ENCODE measurements around the gene FSD1.
A peak's percentile ranks its signal among the peaks of the same experiment; 100 is the strongest.
"Not testable (repeated sequence)": the region's sequence is repeated elsewhere in the genome, so short reads cannot be mapped to it uniquely, and the experiment has no call there.

FSD1 gene

DNA sequence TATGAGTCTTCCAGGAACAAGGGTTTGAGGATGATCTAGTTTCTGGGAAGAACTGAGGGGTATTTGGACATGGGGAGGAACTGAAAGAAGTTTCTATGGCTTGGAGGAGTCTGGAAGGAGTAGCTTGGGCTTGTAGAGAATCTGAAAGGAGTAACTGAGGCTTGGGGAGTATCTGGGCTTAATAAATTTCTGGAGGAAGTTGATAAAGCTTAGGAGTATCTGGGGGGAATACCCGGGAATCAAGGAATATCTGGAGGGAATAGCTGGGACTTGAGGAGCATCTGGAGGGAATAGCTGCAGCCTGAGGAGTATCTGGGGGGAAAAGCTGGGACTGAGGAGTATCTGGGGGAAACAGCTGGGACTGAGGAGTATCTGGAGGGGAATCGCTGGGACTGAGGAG is 16.0 kb downstream of the FSD1 start:
- Histone ChIP-seq H3K4me1 (ENCODE audit: control insufficient read depth, insufficient read depth, low read length, poor library complexity, severe bottlenecking) (no peaks in the 10 kb centered on the region), H3K27ac (ENCODE audit: low read depth, low read length, severe bottlenecking) (no peak overlapping the region), H3K9me3 (ENCODE audit: control insufficient read depth, low read length) (peaks cover 9% of the 10 kb centered on the region), H3K4me3 (ENCODE audit: extremely low read depth, insufficient read depth, low read length, poor library complexity, severe bottlenecking) (no peak overlapping the region), H3K36me3 (ENCODE audit: control insufficient read depth, insufficient read depth, low read length) (peaks cover 28% of the 10 kb centered on the region)
- WGBS, 2 experiments (ENCODE audit: insufficient coverage in 2 of 2): 96% methylated on average over 2 of the region's 2 CpGs

DNA sequence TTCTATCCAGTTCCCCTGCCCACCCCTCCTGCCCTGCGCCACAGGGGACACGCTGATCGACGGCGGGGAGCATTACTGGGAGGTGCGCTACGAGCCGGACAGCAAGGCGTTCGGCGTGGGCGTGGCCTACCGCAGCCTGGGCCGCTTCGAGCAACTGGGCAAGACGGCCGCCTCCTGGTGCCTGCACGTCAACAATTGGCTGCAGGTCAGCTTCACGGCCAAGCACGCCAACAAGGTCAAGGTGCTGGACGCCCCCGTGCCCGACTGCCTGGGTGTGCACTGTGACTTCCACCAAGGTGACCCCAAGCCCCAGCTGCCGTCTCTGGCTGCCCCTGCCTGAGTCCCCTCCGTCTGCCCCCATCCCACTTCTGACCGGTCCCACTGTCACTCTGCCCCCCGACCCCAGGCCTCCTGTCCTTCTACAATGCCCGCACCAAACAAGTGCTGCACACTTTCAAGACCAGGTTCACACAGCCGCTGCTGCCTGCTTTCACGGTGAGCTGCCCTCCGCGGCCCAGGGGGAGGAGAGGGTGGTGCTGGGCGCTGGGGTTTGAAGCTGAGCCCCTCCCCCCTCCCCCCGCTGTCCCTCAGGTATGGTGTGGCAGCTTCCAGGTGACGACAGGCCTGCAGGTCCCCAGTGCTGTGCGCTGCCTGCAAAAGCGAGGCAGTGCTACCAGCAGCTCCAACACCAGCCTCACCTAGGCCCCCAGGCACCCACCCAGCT is 18.7 kb downstream of the FSD1 start:
- Histone ChIP-seq H3K4me3 (ENCODE audit: extremely low read depth, insufficient read depth, low read length, poor library complexity, severe bottlenecking) (no peak overlapping the region), H3K36me3 (ENCODE audit: control insufficient read depth, insufficient read depth, low read length) (peaks cover 9% of the 10 kb centered on the region), H3K4me1 (ENCODE audit: control insufficient read depth, insufficient read depth, low read length, poor library complexity, severe bottlenecking) (peaks cover 2% of the 10 kb centered on the region), H3K9me3 (ENCODE audit: control insufficient read depth, low read length) (peaks cover 9% of the 10 kb centered on the region), H3K27ac (ENCODE audit: low read depth, low read length, severe bottlenecking) (no peak overlapping the region)
- 94 to 95% methylated on average over 23 to 30 of the region's 37 CpGs for WGBS, 2 experiments (ENCODE audit: insufficient coverage in 2 of 2)

DNA sequence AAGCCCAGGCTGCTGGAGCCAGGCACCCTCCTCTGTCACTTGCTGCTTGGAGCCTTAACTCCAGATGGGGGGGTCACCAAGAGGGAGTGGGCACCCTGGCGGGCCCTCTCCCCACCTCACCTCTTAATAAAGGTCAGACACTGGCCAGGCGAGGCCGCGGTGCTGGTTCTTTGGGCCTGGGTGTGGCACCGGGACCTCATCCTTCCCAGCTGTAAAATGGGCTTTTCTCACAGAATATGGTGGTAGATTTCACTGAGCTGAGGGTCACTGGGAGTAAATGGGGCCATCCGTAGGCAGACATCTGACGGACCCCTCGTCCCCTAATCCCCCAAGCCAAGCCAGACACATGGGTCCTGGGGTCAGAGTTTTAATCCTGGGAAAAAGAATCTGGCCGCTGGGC is 19.3 kb downstream of the FSD1 start:
- no peak overlapping the region for H3K27ac ChIP-seq (ENCODE audit: low read depth, low read length, severe bottlenecking)
- H3K4me1 ChIP-seq (ENCODE audit: control insufficient read depth, insufficient read depth, low read length, poor library complexity, severe bottlenecking): peaks cover 2% of the 10 kb centered on the region
- 93 to 97% methylated on average over 5 to 7 of the region's 9 CpGs for WGBS, 2 experiments (ENCODE audit: insufficient coverage in 2 of 2)
- H3K36me3 ChIP-seq (ENCODE audit: control insufficient read depth, insufficient read depth, low read length): peaks cover 3% of the 10 kb centered on the region
- no peak overlapping the region for H3K4me3 ChIP-seq (ENCODE audit: extremely low read depth, insufficient read depth, low read length, poor library complexity, severe bottlenecking)
- H3K9me3 ChIP-seq (ENCODE audit: control insufficient read depth, low read length): peaks cover 9% of the 10 kb centered on the region

DNA sequence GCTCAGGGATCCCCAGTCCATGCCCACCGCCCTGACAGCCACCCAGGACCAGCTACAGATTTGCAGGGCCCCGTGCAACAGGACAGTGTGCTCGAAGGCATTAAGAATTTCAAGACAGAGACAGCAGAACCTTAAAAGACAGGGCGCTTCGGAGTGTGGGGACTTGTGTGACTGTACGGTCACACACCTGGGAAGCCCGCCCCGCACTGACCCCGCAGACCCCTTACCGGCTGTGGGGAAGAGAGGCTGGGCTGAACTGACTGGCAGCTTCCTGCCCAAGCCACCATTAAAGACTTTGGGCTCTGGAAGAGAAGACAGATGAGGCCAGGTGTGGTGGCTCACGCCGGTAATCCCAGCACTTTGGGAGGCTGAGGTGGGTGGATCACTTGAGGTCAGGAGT is 19.8 kb downstream of the FSD1 start:
- H3K4me3 ChIP-seq (ENCODE audit: extremely low read depth, insufficient read depth, low read length, poor library complexity, severe bottlenecking): no peak overlapping the region
- H3K36me3 ChIP-seq (ENCODE audit: control insufficient read depth, insufficient read depth, low read length): no peaks in the 10 kb centered on the region
- WGBS, 2 experiments (ENCODE audit: insufficient coverage in 2 of 2): 96% methylated on average over 10 of the region's 12 CpGs
- H3K27ac ChIP-seq (ENCODE audit: low read depth, low read length, severe bottlenecking): no peak overlapping the region
- peaks cover 2% of the 10 kb centered on the region for H3K4me1 ChIP-seq (ENCODE audit: control insufficient read depth, insufficient read depth, low read length, poor library complexity, severe bottlenecking)
- peaks cover 9% of the 10 kb centered on the region for H3K9me3 ChIP-seq (ENCODE audit: control insufficient read depth, low read length)

DNA sequence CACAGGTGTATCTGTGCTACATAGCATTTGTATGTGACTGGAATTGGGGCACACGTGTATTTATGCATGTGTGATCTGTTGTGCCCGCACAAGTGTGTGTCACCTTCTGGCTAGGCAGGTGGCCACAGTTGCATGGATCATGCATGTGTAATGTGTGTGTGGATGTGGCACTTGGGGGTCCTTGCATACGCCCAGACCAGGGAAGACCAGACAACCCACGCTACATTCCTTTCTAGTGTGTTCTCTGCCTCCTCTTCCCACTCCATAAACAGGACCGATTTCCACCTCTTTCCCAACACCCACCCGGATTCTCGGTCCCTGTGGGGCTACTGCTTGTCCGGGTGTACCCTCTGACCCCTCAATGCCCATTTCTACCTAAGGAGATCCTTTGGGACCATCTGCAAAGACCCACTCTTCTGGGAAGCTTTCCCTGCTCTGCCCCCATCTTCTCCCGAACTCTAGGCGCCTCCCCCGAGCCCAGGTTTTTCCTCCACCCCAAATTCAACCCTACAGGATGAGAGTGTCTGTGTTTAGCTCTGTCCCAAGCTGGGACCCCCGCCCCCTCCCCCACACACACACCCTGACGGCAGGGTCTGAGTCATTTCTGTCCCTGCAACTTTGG is 21.9 kb downstream of the FSD1 start:
- 76 to 78% methylated on average over 8 to 10 of the region's 13 CpGs for WGBS, 2 experiments (ENCODE audit: insufficient coverage in 2 of 2)
- Histone ChIP-seq H3K27ac (ENCODE audit: low read depth, low read length, severe bottlenecking) (no peak overlapping the region), H3K9me3 (ENCODE audit: control insufficient read depth, low read length) (no peaks in the 10 kb centered on the region), H3K36me3 (ENCODE audit: control insufficient read depth, insufficient read depth, low read length) (no peaks in the 10 kb centered on the region), H3K4me3 (ENCODE audit: extremely low read depth, insufficient read depth, low read length, poor library complexity, severe bottlenecking) (no peak overlapping the region), H3K4me1 (ENCODE audit: control insufficient read depth, insufficient read depth, low read length, poor library complexity, severe bottlenecking) (peaks cover 2% of the 10 kb centered on the region)

DNA sequence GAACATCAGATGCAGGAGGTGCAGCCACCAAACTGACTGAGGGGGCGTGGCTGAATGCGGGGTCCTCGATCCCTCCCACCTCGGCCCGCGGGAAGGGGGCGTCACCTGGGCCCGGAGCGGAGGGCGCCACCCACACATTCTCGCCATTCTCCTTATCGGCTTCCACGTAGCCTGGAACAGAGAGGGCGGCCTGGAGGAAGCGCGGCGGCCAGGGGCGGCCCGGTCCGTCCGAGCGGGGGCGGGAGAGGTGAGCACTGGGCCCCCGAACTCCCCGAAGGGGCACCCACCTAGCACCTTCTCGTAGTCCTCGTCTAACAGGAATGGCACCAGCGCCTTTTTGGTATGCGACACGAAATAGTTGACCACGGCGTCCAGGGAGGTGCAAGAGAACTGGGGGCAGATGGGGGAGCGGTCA is 22.4 kb downstream of the FSD1 start:
- Histone ChIP-seq H3K36me3 (ENCODE audit: control insufficient read depth, insufficient read depth, low read length) (no peaks in the 10 kb centered on the region), H3K27ac (ENCODE audit: low read depth, low read length, severe bottlenecking) (no peak overlapping the region), H3K9me3 (ENCODE audit: control insufficient read depth, low read length) (no peaks in the 10 kb centered on the region), H3K4me3 (ENCODE audit: extremely low read depth, insufficient read depth, low read length, poor library complexity, severe bottlenecking) (peak overlapping the region; percentile 18), H3K4me1 (ENCODE audit: control insufficient read depth, insufficient read depth, low read length, poor library complexity, severe bottlenecking) (peaks cover 2% of the 10 kb centered on the region)
- WGBS, 2 experiments (ENCODE audit: insufficient coverage in 2 of 2): 8 to 21% methylated on average over 24 to 28 of the region's 33 CpGs

DNA sequence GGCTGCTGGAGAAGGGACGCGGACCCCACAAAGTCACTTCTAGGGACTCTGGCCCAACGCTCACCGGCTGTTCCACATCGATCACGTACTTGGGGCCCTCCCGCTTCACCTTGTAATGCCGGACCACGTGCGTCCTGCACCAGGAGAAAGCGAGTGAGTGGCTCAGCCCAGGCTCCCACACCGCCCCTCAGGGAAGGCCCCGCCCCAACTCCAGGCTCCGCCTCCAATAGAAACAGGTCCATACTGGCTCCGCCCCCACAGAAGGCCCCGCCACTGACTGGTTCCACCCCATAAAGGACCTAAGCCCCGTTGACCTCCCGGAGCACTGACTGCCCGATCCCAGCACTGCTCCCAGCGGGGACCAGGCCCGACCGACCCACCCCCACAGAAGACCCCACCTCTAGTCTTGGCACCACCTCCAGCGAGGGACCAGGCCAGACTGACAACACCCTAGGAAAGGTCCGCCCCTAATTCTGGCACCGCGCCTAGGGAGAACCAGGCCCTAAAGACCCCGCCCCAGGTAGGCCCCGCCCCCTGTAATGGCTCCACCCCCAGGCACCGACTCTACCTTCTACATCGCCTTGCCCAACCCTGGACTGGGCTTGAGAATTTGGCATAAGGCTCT is 23.0 kb downstream of the FSD1 start:
- Histone ChIP-seq H3K27ac (ENCODE audit: low read depth, low read length, severe bottlenecking) (no peak overlapping the region), H3K36me3 (ENCODE audit: control insufficient read depth, insufficient read depth, low read length) (no peaks in the 10 kb centered on the region), H3K9me3 (ENCODE audit: control insufficient read depth, low read length) (no peaks in the 10 kb centered on the region), H3K4me1 (ENCODE audit: control insufficient read depth, insufficient read depth, low read length, poor library complexity, severe bottlenecking) (peaks cover 2% of the 10 kb centered on the region), H3K4me3 (ENCODE audit: extremely low read depth, insufficient read depth, low read length, poor library complexity, severe bottlenecking) (peak overlapping the region; percentile 18)
- 15 to 23% methylated on average over 19 to 20 of the region's 30 CpGs for WGBS, 2 experiments (ENCODE audit: insufficient coverage in 2 of 2)

DNA sequence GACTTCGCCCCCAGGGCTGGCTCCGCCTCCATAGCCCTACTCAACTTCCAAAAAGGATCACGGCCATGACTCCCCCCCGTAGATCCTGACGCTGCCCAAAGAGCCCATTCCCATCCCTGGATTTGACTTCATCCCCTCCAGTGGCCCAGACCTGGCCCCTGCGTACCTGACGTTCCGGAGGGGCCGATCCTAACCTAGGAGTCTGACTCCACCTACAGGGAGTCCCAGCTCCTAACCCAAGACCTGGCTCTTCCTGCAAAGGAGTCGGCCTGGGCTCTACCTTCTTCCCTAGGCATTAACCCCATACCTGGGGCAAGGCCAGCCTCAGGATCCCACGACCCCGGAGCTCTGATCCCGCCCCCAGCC is 23.5 kb downstream of the FSD1 start:
- Histone ChIP-seq H3K36me3 (ENCODE audit: control insufficient read depth, insufficient read depth, low read length) (no peaks in the 10 kb centered on the region), H3K27ac (ENCODE audit: low read depth, low read length, severe bottlenecking) (no peak overlapping the region)

DNA sequence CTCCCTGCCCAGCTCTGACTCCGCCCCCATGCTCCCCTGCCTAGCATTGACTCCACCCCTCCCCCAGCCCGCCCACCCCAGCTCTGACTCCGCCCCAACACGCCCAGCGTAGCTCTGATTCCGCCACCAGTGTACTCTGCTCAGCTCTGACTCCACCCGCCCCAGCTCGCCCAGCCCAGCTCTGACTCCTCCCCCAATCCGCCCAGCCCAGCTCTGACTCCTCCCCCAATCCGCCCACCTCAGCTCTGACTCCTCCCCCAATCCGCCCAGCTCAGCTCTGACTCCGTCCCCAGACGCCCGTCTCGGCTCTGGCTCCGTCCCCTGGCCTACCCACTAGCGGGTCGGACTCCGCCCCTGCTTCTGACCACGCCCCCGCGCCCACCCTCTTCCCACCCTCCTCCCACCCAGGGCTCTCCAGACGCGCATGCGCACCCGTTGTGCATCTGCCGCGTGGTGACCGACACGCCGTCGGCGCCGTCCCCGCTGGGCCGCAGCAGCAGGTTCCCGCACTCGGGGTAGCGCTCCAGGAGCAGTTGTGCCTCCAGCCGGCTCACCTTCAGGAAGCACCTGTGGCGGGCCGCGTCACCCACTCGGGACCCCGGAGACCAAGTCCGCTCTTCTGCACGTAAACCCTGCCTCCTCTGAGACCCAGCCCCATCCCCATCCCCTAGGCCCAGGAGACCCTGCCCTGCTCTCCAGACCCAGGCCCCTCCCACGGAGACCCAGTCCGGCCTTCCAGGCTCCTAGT is 24.0 kb downstream of the FSD1 start:
- Histone ChIP-seq H3K4me3 (ENCODE audit: extremely low read depth, insufficient read depth, low read length, poor library complexity, severe bottlenecking) (peak overlapping the region; percentile 34), H3K9me3 (ENCODE audit: control insufficient read depth, low read length) (no peaks in the 10 kb centered on the region), H3K4me1 (ENCODE audit: control insufficient read depth, insufficient read depth, low read length, poor library complexity, severe bottlenecking) (peaks cover 2% of the 10 kb centered on the region), H3K36me3 (ENCODE audit: control insufficient read depth, insufficient read depth, low read length) (no peaks in the 10 kb centered on the region), H3K27ac (ENCODE audit: low read depth, low read length, severe bottlenecking) (no peak overlapping the region)
- 9 to 10% methylated on average over 40 to 42 of the region's 49 CpGs for WGBS, 2 experiments (ENCODE audit: insufficient coverage in 2 of 2)

More for the DNA sequence above, 23.5 kb downstream of the FSD1 start:
- Histone ChIP-seq H3K4me3 (ENCODE audit: extremely low read depth, insufficient read depth, low read length, poor library complexity, severe bottlenecking) (peak overlapping the region; percentile 8), H3K9me3 (ENCODE audit: control insufficient read depth, low read length) (no peaks in the 10 kb centered on the region), H3K4me1 (ENCODE audit: control insufficient read depth, insufficient read depth, low read length, poor library complexity, severe bottlenecking) (peaks cover 2% of the 10 kb centered on the region)
- WGBS, 2 experiments (ENCODE audit: insufficient coverage in 2 of 2): 23 to 25% methylated on average over 8 to 11 of the region's 13 CpGs

DNA sequence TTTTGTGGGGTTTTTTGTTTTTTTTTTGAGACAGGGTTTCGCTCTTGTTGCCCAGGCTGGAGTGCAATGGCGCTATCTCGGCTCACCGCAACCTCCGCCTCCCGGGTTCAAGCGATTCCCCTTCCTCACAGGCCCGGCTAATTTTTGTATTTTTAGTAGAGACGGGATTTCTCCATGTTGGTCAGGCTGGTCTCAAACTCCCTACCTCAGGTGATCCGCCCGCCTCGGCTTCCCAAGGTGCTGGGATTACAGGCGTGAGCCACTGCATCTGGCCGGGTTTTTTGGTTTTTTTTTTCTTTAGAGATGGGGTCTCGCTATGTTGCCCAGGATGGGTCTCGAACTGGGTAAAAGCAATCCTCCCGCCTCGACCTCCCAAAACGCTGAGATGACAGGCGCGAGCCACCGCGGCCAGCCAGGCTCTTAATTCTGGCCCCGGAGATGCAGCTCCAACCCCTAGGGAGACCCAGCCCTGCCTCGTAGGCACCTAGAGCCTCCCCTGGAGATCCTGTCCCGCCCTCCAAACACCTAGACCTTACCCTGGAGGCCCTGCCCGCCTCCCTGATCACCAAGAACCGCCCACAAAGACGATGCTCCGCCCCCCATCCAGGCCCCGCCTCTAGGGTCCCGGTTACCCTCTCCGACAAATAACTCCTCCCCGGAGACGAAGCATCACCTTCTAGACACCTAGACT is 24.7 kb downstream of the FSD1 start:
- not testable (repeated sequence) for H3K36me3 ChIP-seq (ENCODE audit: control insufficient read depth, insufficient read depth, low read length); H3K9me3 ChIP-seq (ENCODE audit: control insufficient read depth, low read length); H3K27ac ChIP-seq (ENCODE audit: low read depth, low read length, severe bottlenecking); H3K4me1 ChIP-seq (ENCODE audit: control insufficient read depth, insufficient read depth, low read length, poor library complexity, severe bottlenecking)
- 90 to 94% methylated on average over 20 to 23 of the region's 35 CpGs for WGBS, 2 experiments (ENCODE audit: insufficient coverage in 2 of 2)
- H3K4me3 ChIP-seq (ENCODE audit: extremely low read depth, insufficient read depth, low read length, poor library complexity, severe bottlenecking): peak overlapping the region; percentile 34

Measured in mesodermal cell (in vitro differentiated cells).